ENCODE measurements around the gene CCDC187. TPM values are rescaled to one million over a fixed set of nuclear protein-coding genes. Genes with fewer than 3 reads are reported as not detected.

Gene CCDC187
- total and polyA plus RNA-seq, 2 donors = 0.23 to 0.24 TPM

- 26% methylated on average over 33 of the region's 33 CpGs for WGBS
- no peak overlapping the region for H3K4me3 ChIP-seq (ENCODE audit: low read length in 2 of 2)
- H3K9me3 ChIP-seq (ENCODE audit: control insufficient read depth in 2 of 2, insufficient read depth in 1 of 2, low read length in 1 of 2) = no peaks in the 10 kb centered on the region
- no peak overlapping the region for H3K27ac ChIP-seq (ENCODE audit: low read depth in 1 of 2, low read length in 1 of 2)
- no peak for DNase-seq (ENCODE audit: low read depth in 6 of 9, low spot score in 9 of 9)
- no peaks in the 10 kb centered on the region for H3K4me1 ChIP-seq (ENCODE audit: control insufficient read depth in 2 of 2, insufficient read depth in 2 of 2, low read length in 2 of 2)
- H3K36me3 ChIP-seq (ENCODE audit: control insufficient read depth in 2 of 2, insufficient read depth in 2 of 2, low read length in 1 of 2) = peaks cover 0 to 4% of the 10 kb centered on the region in 2 donors
- peaks cover 71% of the 10 kb centered on the region in 2 donors for H3K27me3 ChIP-seq (ENCODE audit: control insufficient read depth in 2 of 2, insufficient read depth in 1 of 2, low read length in 1 of 2)
Observed at GRCh38 chr9:136203408-136204144, 100.3 kb downstream of the CCDC187 start.

GRCh38 chr9:136202454-136203407 is 101.2 kb downstream of the CCDC187 start:
- peaks cover 79 to 80% of the 10 kb centered on the region in 2 donors for H3K27me3 ChIP-seq (ENCODE audit: control insufficient read depth in 2 of 2, insufficient read depth in 1 of 2, low read length in 1 of 2)
- no peak overlapping the region for H3K27ac ChIP-seq (ENCODE audit: low read depth in 1 of 2, low read length in 1 of 2)
- H3K4me1 ChIP-seq (ENCODE audit: control insufficient read depth in 2 of 2, insufficient read depth in 2 of 2, low read length in 2 of 2) = no peaks in the 10 kb centered on the region
- 21% methylated on average over 99 of the region's 99 CpGs for WGBS
- no peak for DNase-seq (ENCODE audit: low read depth in 6 of 9, low spot score in 9 of 9)
- H3K9me3 ChIP-seq (ENCODE audit: control insufficient read depth in 2 of 2, insufficient read depth in 1 of 2, low read length in 1 of 2) = peaks cover 0 to 4% of the 10 kb centered on the region in 2 donors
- no peaks in the 10 kb centered on the region for H3K36me3 ChIP-seq (ENCODE audit: control insufficient read depth in 2 of 2, insufficient read depth in 2 of 2, low read length in 1 of 2)
- no peak overlapping the region for H3K4me3 ChIP-seq (ENCODE audit: low read length in 2 of 2)

- Histone ChIP-seq H3K27me3 (ENCODE audit: control insufficient read depth in 2 of 2, insufficient read depth in 1 of 2, low read length in 1 of 2) (peaks cover 88 to 89% of the 10 kb centered on the region in 2 donors), H3K4me1 (ENCODE audit: control insufficient read depth in 2 of 2, insufficient read depth in 2 of 2, low read length in 2 of 2) (no peaks in the 10 kb centered on the region), H3K4me3 (ENCODE audit: low read length in 2 of 2) (no peak overlapping the region), H3K9me3 (ENCODE audit: control insufficient read depth in 2 of 2, insufficient read depth in 1 of 2, low read length in 1 of 2) (peaks cover 0 to 4% of the 10 kb centered on the region in 2 donors), H3K27ac (ENCODE audit: low read depth in 1 of 2, low read length in 1 of 2) (no peak overlapping the region), H3K36me3 (ENCODE audit: control insufficient read depth in 2 of 2, insufficient read depth in 2 of 2, low read length in 1 of 2) (no peaks in the 10 kb centered on the region)
- WGBS = 11% methylated on average over 85 of the region's 85 CpGs
- peak in 2 of 9 donors; percentile 18 to 21 for DNase-seq (ENCODE audit: low read depth in 6 of 9, low spot score in 9 of 9)
Observed at GRCh38 chr9:136201609-136202453, 102.1 kb downstream of the CCDC187 start.

- H3K4me1 ChIP-seq (ENCODE audit: control insufficient read depth in 2 of 2, insufficient read depth in 2 of 2, low read length in 2 of 2) = no peaks in the 10 kb centered on the region
- no peak overlapping the region for H3K4me3 ChIP-seq (ENCODE audit: low read length in 2 of 2)
- no peak overlapping the region for H3K27ac ChIP-seq (ENCODE audit: low read depth in 1 of 2, low read length in 1 of 2)
- peaks cover 95% of the 10 kb centered on the region in 2 donors for H3K27me3 ChIP-seq (ENCODE audit: control insufficient read depth in 2 of 2, insufficient read depth in 1 of 2, low read length in 1 of 2)
- WGBS = 61% methylated on average over 13 of the region's 13 CpGs
- no peak for DNase-seq (ENCODE audit: low read depth in 6 of 9, low spot score in 9 of 9)
- H3K9me3 ChIP-seq (ENCODE audit: control insufficient read depth in 2 of 2, insufficient read depth in 1 of 2, low read length in 1 of 2) = peaks cover 0 to 4% of the 10 kb centered on the region in 2 donors
- no peaks in the 10 kb centered on the region for H3K36me3 ChIP-seq (ENCODE audit: control insufficient read depth in 2 of 2, insufficient read depth in 2 of 2, low read length in 1 of 2)
Observed at GRCh38 chr9:136201174-136201573, 102.7 kb downstream of the CCDC187 start.

GRCh38 chr9:136200424-136200823 is 103.5 kb downstream of the CCDC187 start:
- Histone ChIP-seq H3K9me3 (ENCODE audit: control insufficient read depth in 2 of 2, insufficient read depth in 1 of 2, low read length in 1 of 2) (peaks cover 0 to 4% of the 10 kb centered on the region in 2 donors), H3K27ac (ENCODE audit: low read depth in 1 of 2, low read length in 1 of 2) (no peak overlapping the region), H3K36me3 (ENCODE audit: control insufficient read depth in 2 of 2, insufficient read depth in 2 of 2, low read length in 1 of 2) (no peaks in the 10 kb centered on the region), H3K4me3 (ENCODE audit: low read length in 2 of 2) (no peak overlapping the region), H3K4me1 (ENCODE audit: control insufficient read depth in 2 of 2, insufficient read depth in 2 of 2, low read length in 2 of 2) (no peaks in the 10 kb centered on the region), H3K27me3 (ENCODE audit: control insufficient read depth in 2 of 2, insufficient read depth in 1 of 2, low read length in 1 of 2) (peaks cover 97 to 98% of the 10 kb centered on the region in 2 donors)
- no peak for DNase-seq (ENCODE audit: low read depth in 6 of 9, low spot score in 9 of 9)
- 64% methylated on average over 19 of the region's 19 CpGs for WGBS

Other genes with a start within 250 kb of the CCDC187 start
- gene NACC2, start 208.8 kb downstream of the CCDC187 start, total RNA-seq = 1.5 TPM
- gene NACC2, start 208.8 kb downstream of the CCDC187 start, polyA plus RNA-seq = 4.4 TPM
- gene TMEM250, start 185.2 kb downstream of the CCDC187 start, total RNA-seq = 19.2 TPM
- gene TMEM250, start 185.2 kb downstream of the CCDC187 start, polyA plus RNA-seq = 22.4 TPM
- gene LHX3, start 99.0 kb downstream of the CCDC187 start, total RNA-seq = 0.09 TPM
- 0.23 TPM for gene LHX3, start 99.0 kb downstream of the CCDC187 start, polyA plus RNA-seq
- 3.9 TPM for gene QSOX2, start 58.3 kb downstream of the CCDC187 start, total RNA-seq
- 11.5 TPM for gene QSOX2, start 58.3 kb downstream of the CCDC187 start, polyA plus RNA-seq
- gene GPSM1, start 23.4 kb upstream of the CCDC187 start, total RNA-seq = 6.1 TPM
- 13.1 TPM for gene GPSM1, start 23.4 kb upstream of the CCDC187 start, polyA plus RNA-seq
- gene DNLZ, start 59.6 kb upstream of the CCDC187 start, total RNA-seq = 41.9 TPM
- gene DNLZ, start 59.6 kb upstream of the CCDC187 start, polyA plus RNA-seq = 15.7 TPM
- gene CARD9, start 69.6 kb upstream of the CCDC187 start, total RNA-seq = 2.8 TPM
- gene CARD9, start 69.6 kb upstream of the CCDC187 start, polyA plus RNA-seq = 3.5 TPM
- gene SNAPC4, start 96.1 kb upstream of the CCDC187 start, total RNA-seq = 2.1 TPM
- 11.3 TPM for gene SNAPC4, start 96.1 kb upstream of the CCDC187 start, polyA plus RNA-seq
- gene ENTR1, start 106.5 kb upstream of the CCDC187 start, total RNA-seq = 26.7 TPM
- gene ENTR1, start 106.5 kb upstream of the CCDC187 start, polyA plus RNA-seq = 60.3 TPM
- 26.5 TPM for gene PMPCA, start 106.6 kb upstream of the CCDC187 start, total RNA-seq
- gene PMPCA, start 106.6 kb upstream of the CCDC187 start, polyA plus RNA-seq = 52.3 TPM
- 3.9 TPM for gene INPP5E, start 135.8 kb upstream of the CCDC187 start, total RNA-seq
- gene INPP5E, start 135.8 kb upstream of the CCDC187 start, polyA plus RNA-seq = 17.5 TPM
- gene SEC16A, start 178.9 kb upstream of the CCDC187 start, total RNA-seq = 13.6 TPM
- gene SEC16A, start 178.9 kb upstream of the CCDC187 start, polyA plus RNA-seq = 89.7 TPM
- gene NOTCH1, start 242.0 kb upstream of the CCDC187 start, total RNA-seq = 14.9 TPM
- 15.9 TPM for gene NOTCH1, start 242.0 kb upstream of the CCDC187 start, polyA plus RNA-seq

Measured in thymus (tissue), 11 donors.